Camera-type eye (tissue), 1 donor: ENCODE data around the gene SYCP2. TPM values are rescaled to one million over a fixed set of nuclear protein-coding genes. Genes with fewer than 3 reads are reported as not detected.

ENCODE experiments used
- total RNA-seq: library from RNA; depleted of rRNA; stranded (reverse); fragments of >200 nt; gene quantifications from one replicate; pipeline ENCODE4 v1.2.3, GENCODE V29; 2014

Gene SYCP2, protein sequence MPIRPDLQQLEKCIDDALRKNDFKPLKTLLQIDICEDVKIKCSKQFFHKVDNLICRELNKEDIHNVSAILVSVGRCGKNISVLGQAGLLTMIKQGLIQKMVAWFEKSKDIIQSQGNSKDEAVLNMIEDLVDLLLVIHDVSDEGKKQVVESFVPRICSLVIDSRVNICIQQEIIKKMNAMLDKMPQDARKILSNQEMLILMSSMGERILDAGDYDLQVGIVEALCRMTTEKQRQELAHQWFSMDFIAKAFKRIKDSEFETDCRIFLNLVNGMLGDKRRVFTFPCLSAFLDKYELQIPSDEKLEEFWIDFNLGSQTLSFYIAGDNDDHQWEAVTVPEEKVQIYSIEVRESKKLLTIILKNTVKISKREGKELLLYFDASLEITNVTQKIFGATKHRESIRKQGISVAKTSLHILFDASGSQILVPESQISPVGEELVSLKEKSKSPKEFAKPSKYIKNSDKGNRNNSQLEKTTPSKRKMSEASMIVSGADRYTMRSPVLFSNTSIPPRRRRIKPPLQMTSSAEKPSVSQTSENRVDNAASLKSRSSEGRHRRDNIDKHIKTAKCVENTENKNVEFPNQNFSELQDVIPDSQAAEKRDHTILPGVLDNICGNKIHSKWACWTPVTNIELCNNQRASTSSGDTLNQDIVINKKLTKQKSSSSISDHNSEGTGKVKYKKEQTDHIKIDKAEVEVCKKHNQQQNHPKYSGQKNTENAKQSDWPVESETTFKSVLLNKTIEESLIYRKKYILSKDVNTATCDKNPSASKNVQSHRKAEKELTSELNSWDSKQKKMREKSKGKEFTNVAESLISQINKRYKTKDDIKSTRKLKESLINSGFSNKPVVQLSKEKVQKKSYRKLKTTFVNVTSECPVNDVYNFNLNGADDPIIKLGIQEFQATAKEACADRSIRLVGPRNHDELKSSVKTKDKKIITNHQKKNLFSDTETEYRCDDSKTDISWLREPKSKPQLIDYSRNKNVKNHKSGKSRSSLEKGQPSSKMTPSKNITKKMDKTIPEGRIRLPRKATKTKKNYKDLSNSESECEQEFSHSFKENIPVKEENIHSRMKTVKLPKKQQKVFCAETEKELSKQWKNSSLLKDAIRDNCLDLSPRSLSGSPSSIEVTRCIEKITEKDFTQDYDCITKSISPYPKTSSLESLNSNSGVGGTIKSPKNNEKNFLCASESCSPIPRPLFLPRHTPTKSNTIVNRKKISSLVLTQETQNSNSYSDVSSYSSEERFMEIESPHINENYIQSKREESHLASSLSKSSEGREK (N-terminal part only)
- total RNA-seq, result 5.4 TPM

DNA sequence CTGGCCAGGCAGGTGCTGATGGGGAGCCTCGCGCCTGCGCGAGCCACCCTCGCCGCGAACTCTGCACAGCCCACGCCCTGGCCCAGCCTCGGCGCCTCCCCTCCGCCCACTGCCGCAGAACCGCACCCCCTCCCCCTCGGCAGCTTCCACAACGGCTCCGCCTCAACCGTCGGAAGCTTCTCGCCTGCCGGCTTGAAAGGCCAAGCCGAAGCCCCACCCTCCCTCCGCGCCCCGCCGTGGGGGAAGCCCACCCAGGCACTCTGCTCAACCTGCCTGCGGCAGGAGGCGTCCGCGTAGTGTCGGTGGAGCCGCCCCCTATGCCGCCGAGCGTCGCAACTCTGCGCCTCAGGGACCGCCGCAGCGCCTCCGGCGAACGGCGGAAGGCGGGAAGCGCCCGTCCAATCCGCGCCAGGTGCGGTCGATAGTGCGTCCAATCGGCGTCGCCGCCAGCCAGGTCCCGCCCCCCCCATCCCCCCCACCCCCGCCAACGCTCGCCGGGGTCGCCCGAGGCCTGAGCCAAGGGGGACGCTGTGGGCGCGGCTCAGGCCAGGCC lies at the start of gene SYCP2:
TSS of gene SYCP2 (minus strand) at position 342 of the 553 bp plus-strand sequence. CDS start 11,224 bp downstream, outside the sequence.

DNA sequence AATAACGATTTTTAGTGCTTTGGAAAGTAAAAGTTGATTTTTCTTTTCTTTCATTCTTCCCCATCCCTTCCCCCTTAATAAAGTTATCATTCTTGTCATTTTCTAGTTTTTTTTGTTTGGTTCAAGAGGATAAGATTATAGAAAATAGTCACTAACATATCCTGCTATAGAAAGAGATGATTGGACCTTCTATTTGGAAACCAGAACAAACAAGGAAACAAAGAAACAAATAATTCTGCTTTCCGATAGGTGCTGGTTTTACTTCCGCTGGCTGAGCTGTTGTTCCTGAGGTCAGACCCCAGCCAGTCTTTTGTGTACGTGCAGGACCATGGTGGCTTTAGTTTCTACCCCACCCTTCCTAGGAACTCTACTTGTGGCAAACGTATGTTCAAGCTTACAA lies 24.7 kb upstream of the SYCP2 start, which contains the start of gene CDH26:
TSS of gene CDH26 (plus strand) at position 301 of the 400 bp plus-strand sequence. CDS start 304 bp downstream, outside the sequence.

DNA sequence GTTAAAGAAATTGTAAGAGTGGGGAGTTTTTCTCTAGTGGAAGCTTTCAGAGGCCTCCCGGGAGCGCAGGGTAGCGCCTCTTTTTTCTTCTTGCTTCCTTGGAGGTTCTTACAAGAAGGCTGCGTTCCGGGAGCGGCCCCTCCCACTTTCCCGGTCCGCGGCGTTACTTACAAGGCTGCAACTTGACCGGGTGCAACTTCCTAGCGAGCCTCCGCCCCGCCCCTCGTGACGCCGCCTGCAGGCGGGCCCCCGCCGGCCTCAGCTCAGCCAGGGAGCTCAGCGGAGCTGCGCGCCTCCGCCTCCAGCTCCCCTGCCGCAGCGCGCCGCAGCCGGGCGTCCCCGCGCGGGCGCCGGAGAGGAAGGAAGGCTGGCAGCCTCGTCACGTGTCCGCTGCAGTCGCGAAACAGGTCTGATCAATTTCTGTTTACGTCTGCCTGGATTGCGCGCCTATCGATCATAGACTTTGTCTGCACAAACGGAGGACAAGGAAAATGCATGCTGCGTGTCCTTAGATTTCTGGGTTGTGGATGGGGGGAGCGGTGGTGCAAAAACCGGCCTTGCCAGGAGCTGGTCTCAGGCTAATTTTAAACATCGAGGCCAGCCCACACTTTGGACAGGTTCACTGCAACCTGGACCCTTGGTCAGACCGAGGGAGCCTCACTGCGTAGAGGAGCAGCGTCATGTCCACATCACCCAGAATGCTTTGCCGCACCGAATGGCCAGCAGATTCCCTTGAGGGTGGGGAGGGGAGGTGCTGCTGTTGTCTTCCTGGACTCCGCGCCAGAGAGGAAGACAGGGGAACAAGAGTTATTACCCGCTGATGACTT lies 6.9 kb upstream of the SYCP2 start, which contains the start of the genes FAM217B and PPP1R3D:
TSS of gene FAM217B (plus strand) at position 261 of the 827 bp plus-strand sequence. CDS start 3,555 bp downstream, outside the sequence.
TSS of gene PPP1R3D (minus strand) at position 177 of the 827 bp plus-strand sequence. CDS start 374 bp downstream, outside the sequence.

Other genes starting within 250 kb of the SYCP2 start
- gene PPP1R3D, start 6.7 kb upstream of the SYCP2 start, total RNA-seq, result 6.0 TPM
- 14.7 TPM for gene FAM217B, start 6.8 kb upstream of the SYCP2 start, total RNA-seq
- 4.6 TPM for gene CDH26, start 24.8 kb upstream of the SYCP2 start, total RNA-seq